Gastroesophageal sphincter (tissue), 4 donors: Measurements from ENCODE around the gene CD82. TPM values are rescaled to one million over a fixed set of nuclear protein-coding genes. Genes with fewer than 3 reads are reported as not detected.
A peak's percentile ranks its signal among the peaks of the same experiment; 100 is the strongest.

Source experiments
- ATAC-seq: fragments of 150-250 bp; one replicate; pipeline ENCODE4 v1.9.1; 2016; ENCODE audit warnings: mild to moderate bottlenecking, moderate library complexity
- H3K27ac ChIP-seq, 4 donors: fragments of 200-600 bp; sonication (generic) in 3 of 4; 1 replicate in 3 of 4; 2 replicates in 1 of 4; pipeline ENCODE4 v1.5.1; 2016 to 2019
- H3K27me3 ChIP-seq: fragments of 200-600 bp; sonication (generic); one replicate; pipeline ENCODE4 v1.5.1; 2019
- H3K36me3 ChIP-seq, 2 donors: fragments of 200-600 bp; sonication (generic); one replicate each; pipeline ENCODE4 v1.5.1; 2019; ENCODE audit warnings: control low read depth in 1 of 2
- H3K4me1 ChIP-seq, 3 donors: fragments of 200-600 bp; sonication (generic); 1 replicate in 2 of 3; 2 replicates in 1 of 3; pipeline ENCODE4 v1.5.1; 2016 to 2019; ENCODE audit warnings: control low read depth in 2 of 3
- H3K4me3 ChIP-seq, 2 donors: fragments of 200-600 bp; sonication (generic); one replicate each; pipeline ENCODE4 v1.5.1; 2019; ENCODE audit warnings: mild to moderate bottlenecking in 1 of 2, moderate library complexity in 1 of 2
- H3K9me3 ChIP-seq, 3 donors: fragments of 200-600 bp; sonication (generic); one replicate each; pipeline ENCODE4 v1.5.1; 2017 to 2019; ENCODE audit warnings: control low read depth in 2 of 3
- CTCF ChIP-seq, 4 experiments: fragments of 200-600 bp in 2 of 4; fragments of 450-650 bp in 2 of 4; sonication (generic) in 1 of 4; IDR thresholded peaks; one replicate each; pipeline ENCODE4 v1.5.1; 2017 to 2019; ENCODE audit warnings: antibody characterized with exemption in 4 of 4, mild to moderate bottlenecking in 2 of 4, moderate library complexity in 2 of 4
- EP300 ChIP-seq: sonication (generic); formaldehyde crosslinking; IDR thresholded peaks from one replicate; pipeline ENCODE4 v1.6.1; 2017; ENCODE audit warnings: antibody characterized with exemption, mild to moderate bottlenecking
- POLR2A ChIP-seq, 2 donors: fragments of 450-650 bp; IDR thresholded peaks; one replicate each; pipeline ENCODE4 v1.6.1; 2017; ENCODE audit warnings: antibody characterized with exemption in 2 of 2, mild to moderate bottlenecking in 2 of 2, moderate library complexity in 1 of 2
- POLR2AphosphoS5 ChIP-seq: sonication (generic); formaldehyde crosslinking; IDR thresholded peaks from one replicate; pipeline ENCODE4 v1.6.1; 2017; ENCODE audit warnings: antibody characterized with exemption
- WGBS, 2 donors: methylation state at CpG; one replicate each; pipeline ENCODE4 v1.1.5; 2018; ENCODE audit warnings: low coverage in 1 of 2; 5-methylcytosine and 5-hydroxymethylcytosine counted together
- total RNA-seq, 4 donors: library from RNA; depleted of rRNA; stranded (reverse); fragments of >200 nt; gene quantifications; one replicate each; pipeline ENCODE4 v1.1.0, GENCODE V29; 2016

Gene CD82
- total RNA-seq, 4 donors from 2014 or later, result 12.7 to 24.0 (median 19.1) TPM

GRCh38 chr11:44601471-44602370, 36.3 kb downstream of the CD82 start:
- Histone ChIP-seq H3K27ac (no peak overlapping the region), H3K4me1 (peaks cover 0 to 50% (median 12%) of the 10 kb centered on the region in 3 donors), H3K27me3 (no peaks in the 10 kb centered on the region), H3K4me3 (no peak overlapping the region), H3K9me3 (no peaks in the 10 kb centered on the region), H3K36me3 (peaks cover 0 to 50% of the 10 kb centered on the region in 2 donors)
- TF ChIP-seq CTCF (IDR thresholded peaks at IDR 0.05) (no peak), POLR2AphosphoS5 (no peak), EP300 (no peak), POLR2A (IDR thresholded peaks at IDR 0.05) (no peak)
- 58 to 87% methylated on average over 3 to 5 of the region's 14 CpGs for WGBS, 2 donors
- ATAC-seq, result no peak

GRCh38 chr11:44602891-44603310, 37.4 kb downstream of the CD82 start:
- Histone ChIP-seq H3K27ac (peak overlapping the region in 2 of 4 donors; percentile 4 to 22), H3K27me3 (no peaks in the 10 kb centered on the region), H3K9me3 (no peaks in the 10 kb centered on the region), H3K36me3 (peaks cover 0 to 57% of the 10 kb centered on the region in 2 donors), H3K4me1 (peaks cover 0 to 52% (median 12%) of the 10 kb centered on the region in 3 donors), H3K4me3 (no peak overlapping the region)
- no peak for ATAC-seq
- TF ChIP-seq EP300 (no peak), POLR2A (IDR thresholded peaks at IDR 0.05) (no peak), POLR2AphosphoS5 (no peak), CTCF (IDR thresholded peaks at IDR 0.05) (no peak)
- 65 to 80% methylated on average over 1 to 5 of the region's 6 CpGs for WGBS, 2 donors

- no peaks in the 10 kb centered on the region for H3K9me3 ChIP-seq
- H3K4me1 ChIP-seq, result peaks cover 0 to 64% (median 25%) of the 10 kb centered on the region in 3 donors
- H3K27ac ChIP-seq, result no peak overlapping the region
- peaks cover 0 to 57% of the 10 kb centered on the region in 2 donors for H3K36me3 ChIP-seq
- H3K4me3 ChIP-seq, result no peak overlapping the region
- H3K27me3 ChIP-seq, result no peaks in the 10 kb centered on the region
- 37 to 72% methylated on average over 4 of the region's 6 CpGs for whole genome bisulfite sequencing, 2 donors
- no peak for ATAC-seq
- TF ChIP-seq POLR2AphosphoS5 (no peak), CTCF (IDR thresholded peaks at IDR 0.05) (no peak), EP300 (no peak), POLR2A (IDR thresholded peaks at IDR 0.05) (no peak)
These were observed 38.7 kb downstream of the CD82 start for GRCh38 chr11:44604171-44604581.

GRCh38 chr11:44605068-44605708, 39.7 kb downstream of the CD82 start:
- H3K27me3 ChIP-seq, result no peaks in the 10 kb centered on the region
- WGBS, 2 donors, result 87 to 94% methylated on average over 6 to 15 of the region's 25 CpGs
- H3K27ac ChIP-seq, result no peak overlapping the region
- H3K4me1 ChIP-seq, result peaks cover 0 to 73% (median 29%) of the 10 kb centered on the region in 3 donors
- ATAC-seq, result no peak
- H3K4me3 ChIP-seq, result no peak overlapping the region
- TF ChIP-seq POLR2AphosphoS5, result no peak
- no peak for TF ChIP-seq POLR2A (IDR thresholded peaks at IDR 0.05)
- no peak for TF ChIP-seq EP300
- H3K36me3 ChIP-seq, result peaks cover 0 to 55% of the 10 kb centered on the region in 2 donors
- no peaks in the 10 kb centered on the region for H3K9me3 ChIP-seq

GRCh38 chr11:44605965-44606364, 40.5 kb downstream of the CD82 start:
- Histone ChIP-seq H3K4me3 (no peak overlapping the region), H3K4me1 (peaks cover 0 to 72% (median 29%) of the 10 kb centered on the region in 3 donors), H3K27ac (no peak overlapping the region), H3K27me3 (no peaks in the 10 kb centered on the region), H3K36me3 (peaks cover 0 to 47% of the 10 kb centered on the region in 2 donors), H3K9me3 (no peaks in the 10 kb centered on the region)
- no peak for TF ChIP-seq CTCF (IDR thresholded peaks at IDR 0.05)
- TF ChIP-seq POLR2AphosphoS5, result no peak
- TF ChIP-seq POLR2A (IDR thresholded peaks at IDR 0.05), result no peak
- no peak for TF ChIP-seq EP300
- ATAC-seq, result no peak
- WGBS, 2 donors, result 85 to 86% methylated on average over 3 to 7 of the region's 7 CpGs
